OCI-LY7 (cell line): ENCODE measurements around the gene ERCC8. TPM values are rescaled to one million over a fixed set of nuclear protein-coding genes. Genes with fewer than 3 reads are reported as not detected.
"Not testable (repeated sequence)": the region's sequence is repeated elsewhere in the genome, so short reads cannot be mapped to it uniquely, and the experiment has no call there.

Source experiments
- BruUV-seq: library from RNA; stranded (reverse); fragments of 400-500 nt; replicated peaks from 2 replicates; lab custom pipeline; 2021; lab: Mats Ljungman, UMichigan
- CTCF ChIA-PET: fragments of 300-600 bp; sonication (Branson Sonifier 250); formaldehyde crosslinking; loops from one replicate; lab custom pipeline; 2022; ENCODE audit warnings: antibody characterized with exemption; ENCODE audit not compliant: unreplicated experiment; lab: Charles Lee
- POLR2A ChIA-PET: fragments of 300-600 bp; sonication (Branson Sonifier 250); formaldehyde crosslinking; loops from one replicate; lab custom pipeline; 2022; ENCODE audit warnings: antibody characterized with exemption; lab: Charles Lee
- DNase-seq: peaks from one replicate; pipeline ENCODE4 v3.0.0-alpha.2; 2015; ENCODE audit warnings: low spot score
- H2AFZ ChIP-seq: fragments of 200-600 bp; sonication (generic), shearing (Covaris generic); 2 replicates; pipeline ENCODE4 v1.6.1; 2014; ENCODE audit warnings: mild to moderate bottlenecking, antibody characterized with exemption, low read length, moderate library complexity
- H3K27ac ChIP-seq: fragments of 200-600 bp; sonication (generic); 2 replicates; pipeline ENCODE4 v1.5.1; 2014; ENCODE audit warnings: mixed run types, low read depth, mild to moderate bottlenecking, moderate library complexity, low read length, inconsistent platforms; ENCODE audit not compliant: poor library complexity, severe bottlenecking
- H3K36me3 ChIP-seq: fragments of 200-600 bp; sonication (generic); 2 replicates; pipeline ENCODE4 v1.6.1; 2014; ENCODE audit warnings: mild to moderate bottlenecking, antibody characterized with exemption, low read length, moderate library complexity, mixed read lengths; ENCODE audit not compliant: insufficient read depth
- H3K4me1 ChIP-seq: fragments of 200-600 bp; sonication (generic); 2 replicates; pipeline ENCODE4 v1.5.1; 2014; ENCODE audit warnings: mild to moderate bottlenecking, low read length; ENCODE audit not compliant: insufficient read depth, poor library complexity, severe bottlenecking
- H3K4me2 ChIP-seq: fragments of 200-600 bp; sonication (generic); 2 replicates; pipeline ENCODE4 v1.6.1; 2014; ENCODE audit warnings: mild to moderate bottlenecking, low read length
- H3K4me3 ChIP-seq: fragments of 200-600 bp; sonication (generic); 2 replicates; pipeline ENCODE4 v1.5.1; 2014; ENCODE audit warnings: mild to moderate bottlenecking, low read depth, low read length; ENCODE audit not compliant: poor library complexity, severe bottlenecking
- H3K79me2 ChIP-seq: fragments of 200-600 bp; sonication (generic); 2 replicates; pipeline ENCODE4 v1.6.1; 2016; ENCODE audit warnings: low read depth, mild to moderate bottlenecking, low read length, moderate library complexity, mixed read lengths; ENCODE audit not compliant: insufficient read depth
- H3K9me2 ChIP-seq: fragments of 200-600 bp; sonication (generic); 2 replicates; pipeline ENCODE4 v1.6.1; 2016; ENCODE audit warnings: mild to moderate bottlenecking, low read length, mixed read lengths; ENCODE audit not compliant: insufficient read depth
- H3K9me3 ChIP-seq: fragments of 200-600 bp; sonication (generic); 2 replicates; pipeline ENCODE4 v1.6.1; 2014; ENCODE audit warnings: mild to moderate bottlenecking, mixed run types, low read length, mixed read lengths
- H4K20me1 ChIP-seq: fragments of 200-600 bp; sonication (generic); 2 replicates; pipeline ENCODE4 v1.6.1; 2014; ENCODE audit warnings: mild to moderate bottlenecking, antibody characterized with exemption, low read length, moderate library complexity, mixed read lengths; ENCODE audit not compliant: insufficient read depth
- EZH2phosphoT487 ChIP-seq: fragments of 200-600 bp; sonication (generic); IDR thresholded peaks from 2 replicates; pipeline ENCODE4 v1.6.1; 2018; ENCODE audit warnings: low read depth, borderline replicate concordance, mild to moderate bottlenecking, mixed run types, antibody characterized with exemption, low read length, moderate library complexity, mixed read lengths
- intact Hi-C: fragments of 100-400 bp; cut with micrococcal nuclease; formaldehyde crosslinking; loops from one replicate; pipeline ENCODE4 v1.10.0; 2022; ENCODE audit not compliant: unreplicated experiment
- total RNA-seq, 2 experiments: library from RNA; depleted of rRNA in 1 of 2; stranded (reverse); fragments of >200 nt in 1 of 2; shearing (Covaris generic) in 1 of 2; gene quantifications; 2 replicates each; pipeline ENCODE4 v1.2.3, GENCODE V29; 2014 to 2022
- TF ChIP-seq, protein P1 (sequence below): fragments of 200-600 bp; sonication (generic); conservative IDR thresholded peaks from 2 replicates; pipeline ENCODE4 v1.5.1; 2014; ENCODE audit warnings: mild to moderate bottlenecking, antibody characterized with exemption, low read length, moderate library complexity, mixed read lengths

The ERCC8 gene
- total RNA-seq, 2 experiments from 2014 or later, result 11.8 to 17.5 TPM

DNA sequence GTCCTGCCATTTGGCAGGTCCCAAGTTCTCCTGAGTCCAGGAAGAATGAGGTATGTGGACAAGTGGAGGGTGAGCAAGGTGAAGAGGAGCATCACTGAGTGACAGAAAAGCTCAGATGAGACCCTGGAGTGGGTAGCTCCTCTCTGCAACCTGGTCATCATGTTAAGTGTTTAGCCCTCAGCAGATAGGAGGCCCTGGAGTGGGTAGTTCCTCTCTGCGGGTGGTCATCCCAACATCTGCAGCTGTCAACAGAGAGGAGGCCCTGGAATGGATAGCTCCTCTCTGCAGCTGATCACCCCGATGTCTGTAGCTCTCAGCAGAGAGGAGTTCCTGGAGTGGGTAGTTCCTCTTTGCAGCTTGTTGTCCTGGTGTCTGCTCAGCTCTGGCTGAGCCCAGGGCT is 48.6 kb upstream of the ERCC8 start:
- Histone ChIP-seq H2AFZ (no peak overlapping the region), H3K9me2 (no peaks in the 10 kb centered on the region), H3K27ac (no peak overlapping the region), H3K4me3 (no peak overlapping the region), H3K4me2 (no peak overlapping the region), H3K9me3 (peaks cover 18% of the 10 kb centered on the region; the same call in 1 of the 2 replicates), H3K36me3 (no peaks in the 10 kb centered on the region), H3K79me2 (no peaks in the 10 kb centered on the region), H4K20me1 (no peaks in the 10 kb centered on the region), H3K4me1 (no peaks in the 10 kb centered on the region)
- BruUV-seq, result no TSS peak
- TF ChIP-seq, protein P1, sequence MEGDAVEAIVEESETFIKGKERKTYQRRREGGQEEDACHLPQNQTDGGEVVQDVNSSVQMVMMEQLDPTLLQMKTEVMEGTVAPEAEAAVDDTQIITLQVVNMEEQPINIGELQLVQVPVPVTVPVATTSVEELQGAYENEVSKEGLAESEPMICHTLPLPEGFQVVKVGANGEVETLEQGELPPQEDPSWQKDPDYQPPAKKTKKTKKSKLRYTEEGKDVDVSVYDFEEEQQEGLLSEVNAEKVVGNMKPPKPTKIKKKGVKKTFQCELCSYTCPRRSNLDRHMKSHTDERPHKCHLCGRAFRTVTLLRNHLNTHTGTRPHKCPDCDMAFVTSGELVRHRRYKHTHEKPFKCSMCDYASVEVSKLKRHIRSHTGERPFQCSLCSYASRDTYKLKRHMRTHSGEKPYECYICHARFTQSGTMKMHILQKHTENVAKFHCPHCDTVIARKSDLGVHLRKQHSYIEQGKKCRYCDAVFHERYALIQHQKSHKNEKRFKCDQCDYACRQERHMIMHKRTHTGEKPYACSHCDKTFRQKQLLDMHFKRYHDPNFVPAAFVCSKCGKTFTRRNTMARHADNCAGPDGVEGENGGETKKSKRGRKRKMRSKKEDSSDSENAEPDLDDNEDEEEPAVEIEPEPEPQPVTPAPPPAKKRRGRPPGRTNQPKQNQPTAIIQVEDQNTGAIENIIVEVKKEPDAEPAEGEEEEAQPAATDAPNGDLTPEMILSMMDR, result no peak
- TF ChIP-seq EZH2phosphoT487, result no peak
- intact Hi-C loops, result no loop called here
- CTCF ChIA-PET, result no interaction called here
- peak; percentile 8 for DNase-seq
- POLR2A ChIA-PET, result no interaction called here

DNA sequence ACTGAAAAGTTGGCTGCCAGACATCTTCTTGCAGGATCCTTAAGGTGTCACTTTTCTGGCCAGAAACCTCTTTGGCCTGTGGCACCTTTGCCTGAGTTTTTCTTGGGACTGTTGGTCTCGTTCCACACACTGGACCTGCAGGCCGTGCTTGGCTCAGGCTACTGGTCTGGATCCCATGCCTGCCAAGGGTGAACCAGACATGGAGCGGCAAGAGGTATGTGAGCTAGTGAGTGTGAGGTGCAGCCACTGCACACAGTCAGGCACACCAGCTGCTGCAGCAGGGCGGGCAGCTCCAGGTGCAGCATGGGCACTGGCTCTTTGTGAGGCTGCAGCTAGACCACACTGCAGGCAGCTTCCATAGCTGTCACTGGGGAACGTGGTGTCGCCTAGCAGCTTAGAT is 48.0 kb upstream of the ERCC8 start:
- H3K4me3 ChIP-seq, result no peak overlapping the region
- BruUV-seq, result no TSS peak
- ChIA-PET POLR2A (no interaction called here), CTCF (no interaction called here)
- no peak overlapping the region for H3K4me2 ChIP-seq
- no peaks in the 10 kb centered on the region for H3K36me3 ChIP-seq
- H4K20me1 ChIP-seq, result no peaks in the 10 kb centered on the region
- H3K27ac ChIP-seq, result no peak overlapping the region
- DNase-seq, result no peak
- peaks cover 18% of the 10 kb centered on the region; the same call in 1 of the 2 replicates for H3K9me3 ChIP-seq
- H3K9me2 ChIP-seq, result no peaks in the 10 kb centered on the region
- H3K4me1 ChIP-seq, result no peaks in the 10 kb centered on the region
- TF ChIP-seq, protein P1, result no peak
- no peak for TF ChIP-seq EZH2phosphoT487
- intact Hi-C loops, result no loop called here
- H2AFZ ChIP-seq, result no peak overlapping the region
- H3K79me2 ChIP-seq, result no peaks in the 10 kb centered on the region

DNA sequence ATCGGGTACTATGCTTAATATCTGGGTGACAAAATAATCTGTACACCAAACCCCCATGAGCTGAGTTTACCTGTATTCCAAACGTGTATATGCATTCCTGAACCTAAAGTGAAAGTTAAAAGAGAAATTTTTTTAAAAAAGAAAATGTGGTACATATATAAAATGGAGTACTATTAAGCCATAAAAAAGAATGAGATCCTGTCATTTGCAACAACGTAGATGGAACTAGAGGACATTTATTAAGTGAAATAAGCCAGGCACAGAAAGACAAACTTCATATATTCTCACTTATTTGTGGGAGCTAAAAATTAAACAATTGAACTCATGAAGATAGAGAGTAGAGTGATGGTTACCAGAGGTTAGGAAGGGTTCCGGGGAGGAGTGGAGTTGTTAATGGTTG is 44.9 kb upstream of the ERCC8 start:
- Histone ChIP-seq H3K4me1 (no peaks in the 10 kb centered on the region), H3K4me3 (no peak overlapping the region), H3K4me2 (no peak overlapping the region), H3K9me3 (peaks cover 21% of the 10 kb centered on the region; the same call in 1 of the 2 replicates), H3K27ac (no peak overlapping the region), H3K9me2 (no peaks in the 10 kb centered on the region), H3K36me3 (no peaks in the 10 kb centered on the region), H3K79me2 (no peaks in the 10 kb centered on the region), H4K20me1 (no peaks in the 10 kb centered on the region), H2AFZ (no peak overlapping the region)
- DNase-seq, result no peak
- POLR2A ChIA-PET, result interaction anchor here (0.7 kb wide), 1 partner anchor 1049 kb away, joined by 3 read pairs; no protein-coding TSS in a partner anchor
- intact Hi-C loops, result no loop called here
- no peak for TF ChIP-seq EZH2phosphoT487
- TF ChIP-seq, protein P1, result no peak
- CTCF ChIA-PET, result no interaction called here
- BruUV-seq, result no TSS peak

DNA sequence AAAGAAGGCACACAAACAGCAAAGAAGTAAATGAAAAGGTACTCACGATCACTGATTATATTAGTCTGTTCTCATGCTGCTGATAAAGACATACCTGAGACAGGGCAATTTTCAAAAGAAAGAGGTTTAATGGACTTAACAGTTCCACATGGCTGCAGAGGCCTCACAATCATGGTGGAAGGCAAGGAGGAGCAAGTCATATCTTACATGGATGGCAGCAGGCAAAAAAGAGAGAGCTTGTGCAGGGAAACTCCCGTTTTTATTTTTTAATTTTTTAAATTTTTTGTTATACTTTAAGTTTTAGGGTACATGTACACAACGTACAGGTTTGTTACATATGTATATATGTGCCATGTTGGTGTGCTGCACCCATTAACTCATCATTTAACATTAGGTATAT is 37.3 kb upstream of the ERCC8 start:
- H3K4me1 ChIP-seq, H3K79me2 ChIP-seq, H2AFZ ChIP-seq, CTCF ChIA-PET, H3K27ac ChIP-seq, H3K9me3 ChIP-seq, H3K4me3 ChIP-seq, H3K9me2 ChIP-seq, H3K36me3 ChIP-seq, BruUV-seq, intact Hi-C loops, DNase-seq, POLR2A ChIA-PET, H3K4me2 ChIP-seq, H4K20me1 ChIP-seq: not testable (repeated sequence)
